ENCODE results near the gene RGS12. TPM values are rescaled to one million over a fixed set of nuclear protein-coding genes. Genes with fewer than 3 reads are reported as not detected.

The RGS12 gene
- total and polyA plus RNA-seq, 2 experiments from 2014 or later, result 19.6 to 22.5 TPM

DNA sequence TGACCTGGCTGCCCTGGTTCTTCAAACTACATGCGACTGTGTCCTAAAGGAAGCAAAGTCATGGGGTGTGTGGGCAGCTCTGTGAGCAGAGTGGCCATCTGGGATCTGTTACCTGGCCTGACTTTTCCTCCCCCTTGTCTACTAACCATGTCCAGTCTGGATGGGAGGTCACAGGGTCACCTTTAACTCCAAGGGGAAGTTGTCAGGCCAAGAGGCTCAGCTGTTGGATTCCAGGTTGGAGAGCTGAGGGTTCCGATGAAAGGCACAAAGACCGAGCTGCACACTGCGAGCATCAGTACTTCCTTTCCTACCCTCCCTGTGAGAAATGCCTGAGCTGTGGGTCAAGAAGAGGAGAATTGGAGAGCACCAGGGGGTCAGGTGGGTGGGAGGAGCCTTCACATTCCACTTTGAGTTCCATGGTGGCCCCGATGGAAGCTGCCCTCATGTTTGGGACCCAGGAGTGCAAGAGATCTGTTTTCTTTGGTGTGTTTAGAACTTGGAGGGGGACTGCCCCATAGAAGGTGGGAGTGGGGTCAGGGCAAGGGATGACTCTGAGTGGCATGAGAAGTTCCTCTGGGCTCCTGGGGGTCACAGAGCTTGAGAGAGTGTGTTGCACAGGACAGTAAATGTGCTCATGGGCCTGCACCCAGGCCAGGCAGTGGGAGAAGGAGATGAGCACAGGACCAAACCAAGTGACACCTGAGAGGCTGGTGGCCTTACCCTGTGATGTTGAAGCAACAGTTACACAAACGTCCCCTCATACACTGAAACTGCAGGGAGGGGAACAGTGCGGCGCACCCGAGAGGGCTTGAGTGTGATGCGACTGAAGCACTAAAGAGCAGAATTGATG lies 36.2 kb downstream of the RGS12 start:
- Histone ChIP-seq H3K36me3 (replicated peaks; ENCODE audit: insufficient read depth, low read depth) (no peaks in the 10 kb centered on the region), H3K9me2 (replicated peaks; ENCODE audit: insufficient read depth) (no peaks in the 10 kb centered on the region), H3K4me2 (no peak overlapping the region), H3K79me2 (peaks cover 71% of the 10 kb centered on the region), H2AFZ (no peak overlapping the region), H3K27ac (no peak overlapping the region), H3K27me3 (no peaks in the 10 kb centered on the region), H4K20me1 (ENCODE audit: insufficient read depth, poor library complexity, severe bottlenecking) (peaks cover 3% of the 10 kb centered on the region), H3K4me3 (no peak overlapping the region), H3K9me3 (ENCODE audit: low read depth) (no peaks in the 10 kb centered on the region), H3K4me1 (ENCODE audit: insufficient read depth) (peaks cover 4% of the 10 kb centered on the region)
- no peak for DNase-seq (ENCODE audit: low spot score)
- 94% methylated on average over 10 of the region's 10 CpGs for WGBS (ENCODE audit: low lambda C conversion rate, missing lambda C conversion rate)
- TF ChIP-seq, protein P1, sequence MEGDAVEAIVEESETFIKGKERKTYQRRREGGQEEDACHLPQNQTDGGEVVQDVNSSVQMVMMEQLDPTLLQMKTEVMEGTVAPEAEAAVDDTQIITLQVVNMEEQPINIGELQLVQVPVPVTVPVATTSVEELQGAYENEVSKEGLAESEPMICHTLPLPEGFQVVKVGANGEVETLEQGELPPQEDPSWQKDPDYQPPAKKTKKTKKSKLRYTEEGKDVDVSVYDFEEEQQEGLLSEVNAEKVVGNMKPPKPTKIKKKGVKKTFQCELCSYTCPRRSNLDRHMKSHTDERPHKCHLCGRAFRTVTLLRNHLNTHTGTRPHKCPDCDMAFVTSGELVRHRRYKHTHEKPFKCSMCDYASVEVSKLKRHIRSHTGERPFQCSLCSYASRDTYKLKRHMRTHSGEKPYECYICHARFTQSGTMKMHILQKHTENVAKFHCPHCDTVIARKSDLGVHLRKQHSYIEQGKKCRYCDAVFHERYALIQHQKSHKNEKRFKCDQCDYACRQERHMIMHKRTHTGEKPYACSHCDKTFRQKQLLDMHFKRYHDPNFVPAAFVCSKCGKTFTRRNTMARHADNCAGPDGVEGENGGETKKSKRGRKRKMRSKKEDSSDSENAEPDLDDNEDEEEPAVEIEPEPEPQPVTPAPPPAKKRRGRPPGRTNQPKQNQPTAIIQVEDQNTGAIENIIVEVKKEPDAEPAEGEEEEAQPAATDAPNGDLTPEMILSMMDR (IDR thresholded peaks at IDR 0.05; ENCODE audit: poor library complexity), result no peak
- TF ChIP-seq EZH2 (IDR thresholded peaks at IDR 0.05; ENCODE audit: borderline replicate concordance), result no peak
- no peak for TF ChIP-seq EZH2phosphoT487 (IDR thresholded peaks at IDR 0.05; ENCODE audit: low read depth, severe bottlenecking, unreplicated experiment)

DNA sequence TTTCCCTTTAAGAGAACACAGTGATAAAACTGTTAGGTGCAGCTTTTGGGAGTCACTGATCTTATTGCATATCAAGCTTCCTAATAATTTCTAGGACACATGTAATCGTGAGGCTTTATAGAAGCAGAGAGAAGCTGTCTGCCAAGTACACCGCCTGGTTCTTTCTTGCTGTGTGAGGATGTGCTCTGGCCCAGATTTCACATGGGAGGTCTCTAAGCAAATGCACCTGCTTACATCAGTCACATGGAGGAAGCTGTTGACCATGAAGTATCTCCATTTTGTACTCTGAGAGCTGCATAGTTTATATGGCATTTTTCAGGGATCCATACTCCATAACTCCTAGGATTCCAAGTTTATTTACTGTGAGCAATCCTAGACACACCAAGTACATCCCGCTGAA lies 37.1 kb downstream of the RGS12 start:
- H3K27me3 ChIP-seq, result no peaks in the 10 kb centered on the region
- DNase-seq (ENCODE audit: low spot score), result no peak
- no peaks in the 10 kb centered on the region for H3K9me3 ChIP-seq (ENCODE audit: low read depth)
- peak overlapping the region; percentile 46 for H3K27ac ChIP-seq
- H3K4me2 ChIP-seq, result no peak overlapping the region
- H4K20me1 ChIP-seq (ENCODE audit: insufficient read depth, poor library complexity, severe bottlenecking), result peaks cover 3% of the 10 kb centered on the region
- no peaks in the 10 kb centered on the region for H3K9me2 ChIP-seq (replicated peaks; ENCODE audit: insufficient read depth)
- no peak for TF ChIP-seq EZH2phosphoT487 (IDR thresholded peaks at IDR 0.05; ENCODE audit: low read depth, severe bottlenecking, unreplicated experiment)
- TF ChIP-seq, protein P1 (IDR thresholded peaks at IDR 0.05; ENCODE audit: poor library complexity), result no peak
- TF ChIP-seq EZH2 (IDR thresholded peaks at IDR 0.05; ENCODE audit: borderline replicate concordance), result no peak
- peaks cover 70% of the 10 kb centered on the region for H3K79me2 ChIP-seq
- no peaks in the 10 kb centered on the region for H3K36me3 ChIP-seq (replicated peaks; ENCODE audit: insufficient read depth, low read depth)
- peaks cover 4% of the 10 kb centered on the region for H3K4me1 ChIP-seq (ENCODE audit: insufficient read depth)
- H3K4me3 ChIP-seq, result no peak overlapping the region
- H2AFZ ChIP-seq, result no peak overlapping the region
- 81% methylated on average over 3 of the region's 3 CpGs for WGBS (ENCODE audit: low lambda C conversion rate, missing lambda C conversion rate)

DNA sequence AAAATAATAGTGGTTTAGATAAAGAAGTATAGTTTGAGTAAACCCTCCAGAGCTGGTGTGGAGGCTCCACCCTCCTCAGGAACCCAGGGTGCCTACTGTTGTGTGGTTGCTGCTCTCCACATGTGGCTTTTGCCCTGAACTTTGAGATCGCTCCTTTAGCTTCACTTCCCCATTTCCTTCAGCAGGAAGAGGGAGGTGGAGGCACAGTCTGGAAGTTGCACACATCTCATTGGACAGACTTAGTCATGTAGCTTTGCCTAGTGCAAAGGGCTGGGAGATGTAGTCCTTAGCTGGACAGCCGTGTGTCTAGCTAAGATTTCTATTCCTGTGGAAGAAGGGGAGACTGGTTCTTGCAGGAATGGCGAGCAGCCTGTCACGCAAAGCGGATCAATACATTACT lies 37.9 kb downstream of the RGS12 start:
- H4K20me1 ChIP-seq (ENCODE audit: insufficient read depth, poor library complexity, severe bottlenecking), result peaks cover 8% of the 10 kb centered on the region
- no peak overlapping the region for H3K4me2 ChIP-seq
- DNase-seq (ENCODE audit: low spot score), result no peak
- no peaks in the 10 kb centered on the region for H3K27me3 ChIP-seq
- H2AFZ ChIP-seq, result no peak overlapping the region
- peak overlapping the region; percentile 46 for H3K27ac ChIP-seq
- TF ChIP-seq EZH2 (IDR thresholded peaks at IDR 0.05; ENCODE audit: borderline replicate concordance) (no peak), EZH2phosphoT487 (IDR thresholded peaks at IDR 0.05; ENCODE audit: low read depth, severe bottlenecking, unreplicated experiment) (no peak)
- TF ChIP-seq, protein P1 (IDR thresholded peaks at IDR 0.05; ENCODE audit: poor library complexity), result no peak
- H3K9me3 ChIP-seq (ENCODE audit: low read depth), result no peaks in the 10 kb centered on the region
- WGBS (ENCODE audit: low lambda C conversion rate, missing lambda C conversion rate), result 95% methylated on average over 5 of the region's 5 CpGs
- H3K9me2 ChIP-seq (replicated peaks; ENCODE audit: insufficient read depth), result no peaks in the 10 kb centered on the region
- H3K4me1 ChIP-seq (ENCODE audit: insufficient read depth), result peaks cover 4% of the 10 kb centered on the region
- H3K36me3 ChIP-seq (replicated peaks; ENCODE audit: insufficient read depth, low read depth), result no peaks in the 10 kb centered on the region
- no peak overlapping the region for H3K4me3 ChIP-seq
- peaks cover 69% of the 10 kb centered on the region for H3K79me2 ChIP-seq

All from hepatocyte (in vitro differentiated cells).